Stomach (tissue), 4 donors: Measurements from ENCODE around the gene CREB5.

Experiments
- POLR2A ChIP-seq, 4 donors: fragments of 450-650 bp; IDR thresholded peaks; one replicate each; pipeline ENCODE4 v1.6.1; 2016; ENCODE audit warnings: antibody characterized with exemption in 4 of 4, control low read depth in 2 of 4, mild to moderate bottlenecking in 1 of 4, moderate library complexity in 1 of 4
- POLR2AphosphoS5 ChIP-seq, 3 donors: sonication (generic); formaldehyde crosslinking; IDR thresholded peaks; one replicate each; pipeline ENCODE4 v1.6.1; 2016; ENCODE audit warnings: antibody characterized with exemption in 3 of 3
- TF ChIP-seq, protein P1 (sequence below), 7 experiments: fragments of 450-650 bp in 4 of 7; fragments of 200-600 bp in 3 of 7; sonication (generic) in 3 of 7; IDR thresholded peaks; one replicate each; pipeline ENCODE4 v1.5.1; 2016 to 2019; ENCODE audit warnings: antibody characterized with exemption in 7 of 7, control low read depth in 2 of 7, mild to moderate bottlenecking in 1 of 7

DNA sequence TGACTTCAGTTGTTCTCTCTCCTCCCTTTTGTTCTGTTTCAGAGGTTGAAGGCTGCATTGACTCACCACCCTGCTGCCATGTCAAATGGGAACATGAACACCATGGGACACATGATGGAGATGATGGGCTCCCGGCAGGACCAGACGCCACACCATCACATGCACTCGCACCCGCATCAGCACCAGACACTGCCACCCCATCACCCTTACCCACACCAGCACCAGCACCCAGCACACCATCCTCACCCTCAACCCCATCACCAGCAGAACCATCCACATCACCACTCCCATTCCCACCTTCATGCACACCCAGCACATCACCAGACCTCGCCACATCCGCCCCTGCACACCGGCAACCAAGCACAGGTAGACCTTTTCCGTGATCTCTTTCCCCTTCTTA, 391.8 kb downstream of the CREB5 start:
- TF ChIP-seq, protein P1, sequence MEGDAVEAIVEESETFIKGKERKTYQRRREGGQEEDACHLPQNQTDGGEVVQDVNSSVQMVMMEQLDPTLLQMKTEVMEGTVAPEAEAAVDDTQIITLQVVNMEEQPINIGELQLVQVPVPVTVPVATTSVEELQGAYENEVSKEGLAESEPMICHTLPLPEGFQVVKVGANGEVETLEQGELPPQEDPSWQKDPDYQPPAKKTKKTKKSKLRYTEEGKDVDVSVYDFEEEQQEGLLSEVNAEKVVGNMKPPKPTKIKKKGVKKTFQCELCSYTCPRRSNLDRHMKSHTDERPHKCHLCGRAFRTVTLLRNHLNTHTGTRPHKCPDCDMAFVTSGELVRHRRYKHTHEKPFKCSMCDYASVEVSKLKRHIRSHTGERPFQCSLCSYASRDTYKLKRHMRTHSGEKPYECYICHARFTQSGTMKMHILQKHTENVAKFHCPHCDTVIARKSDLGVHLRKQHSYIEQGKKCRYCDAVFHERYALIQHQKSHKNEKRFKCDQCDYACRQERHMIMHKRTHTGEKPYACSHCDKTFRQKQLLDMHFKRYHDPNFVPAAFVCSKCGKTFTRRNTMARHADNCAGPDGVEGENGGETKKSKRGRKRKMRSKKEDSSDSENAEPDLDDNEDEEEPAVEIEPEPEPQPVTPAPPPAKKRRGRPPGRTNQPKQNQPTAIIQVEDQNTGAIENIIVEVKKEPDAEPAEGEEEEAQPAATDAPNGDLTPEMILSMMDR (IDR thresholded peaks at IDR 0.05) = no peak
- TF ChIP-seq POLR2AphosphoS5 (IDR thresholded peaks at IDR 0.05) = no peak
- no peak for TF ChIP-seq POLR2A (IDR thresholded peaks at IDR 0.05)
